ENCODE results near the gene DENND6A.

DNA sequence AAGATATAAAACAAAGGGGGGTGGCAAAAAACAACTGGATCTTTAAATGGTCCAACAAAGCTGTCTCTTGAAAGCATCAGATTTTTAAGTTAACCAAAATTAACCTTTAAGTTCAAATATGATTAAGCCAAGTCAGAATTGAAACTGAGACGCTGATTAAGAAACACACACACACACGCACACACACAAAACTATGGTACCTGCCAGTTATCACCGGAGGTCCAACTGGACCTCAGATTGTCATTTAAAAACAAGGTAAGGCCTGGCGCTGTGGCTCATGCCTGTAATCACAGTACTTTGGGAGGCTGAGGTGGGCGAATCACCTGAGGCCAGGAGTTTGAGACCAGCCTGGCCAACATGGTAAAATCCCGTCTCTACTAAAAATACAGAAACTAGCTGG lies 106.1 kb downstream of the DENND6A start:
- TF ChIP-seq RAD21 (IDR thresholded peaks at IDR 0.05 in 1 of 2, conservative IDR thresholded peaks at IDR 0.05 in 1 of 2; ENCODE audit: low read depth in 2 of 2, low read length in 2 of 2) (no peak), POLR2AphosphoS5 (IDR thresholded peaks at IDR 0.05; ENCODE audit: low read depth, low read length) (no peak), POU5F1 (IDR thresholded peaks at IDR 0.05; ENCODE audit: low read depth, low read length) (no peak), EP300 (IDR thresholded peaks at IDR 0.05; ENCODE audit: borderline replicate concordance in 1 of 2, low read depth in 2 of 2, low read length in 2 of 2) (no peak), CREB1 (IDR thresholded peaks at IDR 0.05) (no peak), CEBPB (IDR thresholded peaks at IDR 0.05; ENCODE audit: low read depth, low read length) (no peak), POLR2A (IDR thresholded peaks at IDR 0.05; ENCODE audit: control extremely low read depth in 1 of 2, low read depth in 2 of 2, low read length in 2 of 2) (no peak), BRCA1 (IDR thresholded peaks at IDR 0.05; ENCODE audit: low read depth, low read length) (no peak), SUZ12 (IDR thresholded peaks at IDR 0.05; ENCODE audit: low read length) (no peak), EZH2 (IDR thresholded peaks at IDR 0.05; ENCODE audit: low read depth, low read length, severe bottlenecking) (no peak), YY1 (IDR thresholded peaks at IDR 0.05; ENCODE audit: low read depth, low read length) (no peak)
- TF ChIP-seq, protein P1, sequence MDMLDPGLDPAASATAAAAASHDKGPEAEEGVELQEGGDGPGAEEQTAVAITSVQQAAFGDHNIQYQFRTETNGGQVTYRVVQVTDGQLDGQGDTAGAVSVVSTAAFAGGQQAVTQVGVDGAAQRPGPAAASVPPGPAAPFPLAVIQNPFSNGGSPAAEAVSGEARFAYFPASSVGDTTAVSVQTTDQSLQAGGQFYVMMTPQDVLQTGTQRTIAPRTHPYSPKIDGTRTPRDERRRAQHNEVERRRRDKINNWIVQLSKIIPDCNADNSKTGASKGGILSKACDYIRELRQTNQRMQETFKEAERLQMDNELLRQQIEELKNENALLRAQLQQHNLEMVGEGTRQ (IDR thresholded peaks at IDR 0.05; ENCODE audit: low read length): no peak
- TF ChIP-seq, protein P2, sequence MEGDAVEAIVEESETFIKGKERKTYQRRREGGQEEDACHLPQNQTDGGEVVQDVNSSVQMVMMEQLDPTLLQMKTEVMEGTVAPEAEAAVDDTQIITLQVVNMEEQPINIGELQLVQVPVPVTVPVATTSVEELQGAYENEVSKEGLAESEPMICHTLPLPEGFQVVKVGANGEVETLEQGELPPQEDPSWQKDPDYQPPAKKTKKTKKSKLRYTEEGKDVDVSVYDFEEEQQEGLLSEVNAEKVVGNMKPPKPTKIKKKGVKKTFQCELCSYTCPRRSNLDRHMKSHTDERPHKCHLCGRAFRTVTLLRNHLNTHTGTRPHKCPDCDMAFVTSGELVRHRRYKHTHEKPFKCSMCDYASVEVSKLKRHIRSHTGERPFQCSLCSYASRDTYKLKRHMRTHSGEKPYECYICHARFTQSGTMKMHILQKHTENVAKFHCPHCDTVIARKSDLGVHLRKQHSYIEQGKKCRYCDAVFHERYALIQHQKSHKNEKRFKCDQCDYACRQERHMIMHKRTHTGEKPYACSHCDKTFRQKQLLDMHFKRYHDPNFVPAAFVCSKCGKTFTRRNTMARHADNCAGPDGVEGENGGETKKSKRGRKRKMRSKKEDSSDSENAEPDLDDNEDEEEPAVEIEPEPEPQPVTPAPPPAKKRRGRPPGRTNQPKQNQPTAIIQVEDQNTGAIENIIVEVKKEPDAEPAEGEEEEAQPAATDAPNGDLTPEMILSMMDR (IDR thresholded peaks at IDR 0.05; ENCODE audit: control extremely low read depth in 1 of 3, insufficient read depth in 1 of 3, low read depth in 1 of 3, low read length in 3 of 3): no peak
